HUES48 (cell line): Measurements from ENCODE around the gene LDLRAD4.

Experiments used
- H3K27ac ChIP-seq: one replicate; pipeline ENCODE4 v1.7.0; 2013; ENCODE audit warnings: low read depth, low read length, inconsistent platforms
- H3K27me3 ChIP-seq: 2 replicates; pipeline ENCODE4 v1.6.1; 2013; ENCODE audit warnings: mild to moderate bottlenecking, low read length; ENCODE audit not compliant: control insufficient read depth, insufficient read depth
- H3K36me3 ChIP-seq: 2 replicates; pipeline ENCODE4 v1.6.1; 2013; ENCODE audit warnings: low read length; ENCODE audit not compliant: control insufficient read depth, insufficient read depth
- H3K4me1 ChIP-seq: 2 replicates; pipeline ENCODE4 v1.6.1; 2013; ENCODE audit warnings: mild to moderate bottlenecking, low read length; ENCODE audit not compliant: control insufficient read depth, insufficient read depth
- H3K4me3 ChIP-seq: 2 replicates; pipeline ENCODE4 v1.5.1; 2013; ENCODE audit warnings: mild to moderate bottlenecking, low read depth, low read length
- H3K9ac ChIP-seq: 2 replicates; pipeline ENCODE4 v1.6.1; 2013; ENCODE audit warnings: mild to moderate bottlenecking, low read depth, low read length, moderate library complexity
- H3K9me3 ChIP-seq: 2 replicates; pipeline ENCODE4 v1.6.1; 2013; ENCODE audit warnings: low read length; ENCODE audit not compliant: control insufficient read depth, insufficient read depth

Gene LDLRAD4

GRCh38 chr18:13368080-13368813 lies 149.7 kb downstream of the LDLRAD4 start:
- H3K36me3 ChIP-seq, result no peaks in the 10 kb centered on the region
- H3K9me3 ChIP-seq, result no peaks in the 10 kb centered on the region
- no peaks in the 10 kb centered on the region for H3K27me3 ChIP-seq
- no peak overlapping the region for H3K27ac ChIP-seq
- peaks cover 4% of the 10 kb centered on the region; the same call in 1 of the 2 replicates for H3K4me1 ChIP-seq
- no peak overlapping the region for H3K9ac ChIP-seq
- H3K4me3 ChIP-seq, result no peak overlapping the region

GRCh38 chr18:13369353-13369752 lies 150.8 kb downstream of the LDLRAD4 start:
- Histone ChIP-seq H3K4me1 (peaks cover 4% of the 10 kb centered on the region; the same call in 1 of the 2 replicates), H3K4me3 (no peak overlapping the region), H3K27me3 (no peaks in the 10 kb centered on the region), H3K9ac (no peak overlapping the region), H3K27ac (no peak overlapping the region), H3K9me3 (no peaks in the 10 kb centered on the region), H3K36me3 (no peaks in the 10 kb centered on the region)

DNA sequence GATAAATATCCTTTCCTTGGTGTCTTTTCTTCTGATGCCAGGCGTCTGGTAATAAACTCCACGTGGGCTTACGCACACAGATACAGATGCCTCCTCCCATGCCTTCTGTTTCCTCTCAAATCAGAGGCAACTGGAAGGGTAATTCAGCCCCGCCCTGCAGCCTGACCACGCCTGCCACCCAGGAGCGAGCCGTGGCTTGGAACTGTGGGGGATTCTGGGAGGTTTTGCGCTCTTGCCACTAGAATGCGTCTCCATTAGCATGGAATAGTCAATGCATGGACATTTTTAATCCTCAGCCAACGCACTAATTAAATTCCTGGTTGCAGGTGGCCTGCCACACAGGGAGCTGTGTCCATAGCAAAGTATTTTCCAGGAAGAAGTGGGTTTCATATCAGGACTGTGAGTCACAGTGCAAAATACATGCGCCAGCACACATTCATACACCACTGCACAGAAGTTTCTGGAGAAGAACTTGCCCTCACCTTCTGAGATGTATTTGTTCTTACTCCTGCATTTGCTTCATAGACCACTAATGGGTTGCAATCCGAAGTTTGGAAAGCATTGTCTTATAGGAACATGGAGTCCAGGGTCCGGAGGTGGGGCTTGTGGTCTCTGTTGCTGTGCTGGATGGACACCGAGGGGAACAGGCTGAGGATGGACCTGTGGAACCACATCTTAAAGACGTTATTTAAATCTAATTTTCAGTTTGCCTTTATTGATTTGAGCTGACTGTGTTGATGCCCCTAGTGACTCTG lies 151.4 kb downstream of the LDLRAD4 start:
- H3K4me3 ChIP-seq, result no peak overlapping the region
- H3K9me3 ChIP-seq, result no peaks in the 10 kb centered on the region
- peaks cover 1% of the 10 kb centered on the region; the same call in 1 of the 2 replicates for H3K4me1 ChIP-seq
- H3K36me3 ChIP-seq, result no peaks in the 10 kb centered on the region
- no peak overlapping the region for H3K27ac ChIP-seq
- no peaks in the 10 kb centered on the region for H3K27me3 ChIP-seq
- H3K9ac ChIP-seq, result no peak overlapping the region

DNA sequence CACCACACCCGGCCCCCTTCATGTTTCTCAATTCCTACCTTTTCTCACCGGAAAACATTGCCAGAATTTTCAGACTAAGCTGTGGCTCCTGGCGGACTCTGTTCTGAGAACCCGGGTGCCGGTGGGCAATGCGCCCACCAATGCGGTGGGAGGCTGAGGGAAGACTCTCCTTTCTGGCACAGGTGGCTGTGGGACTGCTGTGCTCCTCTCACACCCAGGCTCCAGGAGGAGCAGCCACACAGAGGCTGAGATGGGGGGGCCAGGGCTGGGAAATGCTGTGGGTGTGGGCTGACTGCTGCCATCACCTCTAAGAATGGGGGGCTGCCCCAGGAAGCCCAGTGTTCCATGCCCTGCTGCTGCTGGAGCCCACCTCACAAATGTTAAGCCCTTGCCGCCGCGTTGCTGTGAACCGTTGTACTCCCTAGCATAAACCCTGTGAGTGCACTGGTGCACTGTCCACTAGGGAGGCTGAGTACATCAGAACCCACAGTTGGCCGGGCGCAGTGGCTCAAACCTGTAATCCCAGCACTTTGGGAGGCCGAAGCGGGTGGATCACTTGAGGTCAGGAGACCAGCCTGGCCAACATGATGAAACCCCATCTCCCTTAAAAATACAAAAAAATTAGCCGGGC lies 152.6 kb downstream of the LDLRAD4 start:
- no peaks in the 10 kb centered on the region for H3K9me3 ChIP-seq
- H3K9ac ChIP-seq, result no peak overlapping the region
- no peaks in the 10 kb centered on the region for H3K36me3 ChIP-seq
- H3K4me1 ChIP-seq, result no peaks in the 10 kb centered on the region
- no peak overlapping the region for H3K27ac ChIP-seq
- no peaks in the 10 kb centered on the region for H3K27me3 ChIP-seq
- no peak overlapping the region for H3K4me3 ChIP-seq

GRCh38 chr18:13371689-13372418 lies 153.3 kb downstream of the LDLRAD4 start:
- no peaks in the 10 kb centered on the region for H3K9me3 ChIP-seq
- H3K9ac ChIP-seq, result no peak overlapping the region
- H3K4me1 ChIP-seq, result no peaks in the 10 kb centered on the region
- H3K27me3 ChIP-seq, result no peaks in the 10 kb centered on the region
- H3K4me3 ChIP-seq, result no peak overlapping the region
- H3K27ac ChIP-seq, result no peak overlapping the region
- H3K36me3 ChIP-seq, result no peaks in the 10 kb centered on the region

GRCh38 chr18:13372531-13372951 lies 154.0 kb downstream of the LDLRAD4 start:
- H3K9me3 ChIP-seq, result no peaks in the 10 kb centered on the region
- H3K4me3 ChIP-seq, result no peak overlapping the region
- no peaks in the 10 kb centered on the region for H3K4me1 ChIP-seq
- H3K9ac ChIP-seq, result no peak overlapping the region
- no peak overlapping the region for H3K27ac ChIP-seq
- H3K27me3 ChIP-seq, result no peaks in the 10 kb centered on the region
- H3K36me3 ChIP-seq, result no peaks in the 10 kb centered on the region

- H3K27me3 ChIP-seq, result no peaks in the 10 kb centered on the region
- H3K27ac ChIP-seq, result no peak overlapping the region
- no peak overlapping the region for H3K4me3 ChIP-seq
- no peaks in the 10 kb centered on the region for H3K9me3 ChIP-seq
- H3K4me1 ChIP-seq, result no peaks in the 10 kb centered on the region
- H3K36me3 ChIP-seq, result no peaks in the 10 kb centered on the region
- H3K9ac ChIP-seq, result no peak overlapping the region
Observed at GRCh38 chr18:13374096-13374467, 155.5 kb downstream of the LDLRAD4 start.

DNA sequence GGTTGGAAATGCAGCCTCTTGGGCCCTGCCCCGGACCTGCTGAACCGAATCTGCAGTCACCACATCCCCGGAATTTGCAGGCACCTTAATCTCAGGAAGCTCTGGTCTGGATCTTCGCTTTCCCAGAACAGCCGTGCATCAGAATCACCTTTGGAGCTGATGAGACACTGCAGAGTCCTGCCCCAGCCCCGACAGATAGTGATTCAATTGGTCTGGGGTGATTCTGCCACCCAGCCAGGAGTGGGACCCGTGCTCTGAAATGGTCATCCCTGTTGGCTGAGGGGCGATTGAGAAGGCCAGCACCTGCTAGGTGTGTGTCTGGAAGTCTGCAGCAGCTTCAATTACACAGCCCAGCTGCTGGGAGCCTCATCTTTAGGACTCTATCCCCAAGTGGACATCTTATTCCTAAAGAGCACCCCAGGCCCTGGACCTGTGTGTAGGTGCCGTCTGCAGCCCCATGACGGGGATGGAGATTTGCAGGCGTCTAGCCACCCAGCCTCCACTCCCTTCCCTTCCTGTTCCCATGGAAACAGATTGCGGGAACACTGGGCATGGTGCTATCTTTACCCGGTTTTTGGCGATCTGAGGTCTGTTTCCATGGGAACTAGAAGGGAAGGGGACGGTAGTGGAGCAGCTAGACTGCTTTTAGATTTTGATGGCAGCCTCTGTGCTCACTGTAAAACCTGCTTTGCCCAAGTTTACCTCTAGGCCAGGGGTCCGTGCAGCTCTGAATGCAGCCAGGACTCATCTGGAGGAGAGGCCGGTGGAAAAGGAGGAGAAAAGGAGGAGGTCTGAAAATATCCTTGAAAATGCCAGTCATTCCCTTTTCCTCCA lies 156.1 kb downstream of the LDLRAD4 start:
- no peak overlapping the region for H3K4me3 ChIP-seq
- H3K27ac ChIP-seq, result peak overlapping the region; percentile 31
- H3K9me3 ChIP-seq, result no peaks in the 10 kb centered on the region
- no peaks in the 10 kb centered on the region for H3K36me3 ChIP-seq
- no peaks in the 10 kb centered on the region for H3K27me3 ChIP-seq
- no peaks in the 10 kb centered on the region for H3K4me1 ChIP-seq
- H3K9ac ChIP-seq, result no peak overlapping the region

DNA sequence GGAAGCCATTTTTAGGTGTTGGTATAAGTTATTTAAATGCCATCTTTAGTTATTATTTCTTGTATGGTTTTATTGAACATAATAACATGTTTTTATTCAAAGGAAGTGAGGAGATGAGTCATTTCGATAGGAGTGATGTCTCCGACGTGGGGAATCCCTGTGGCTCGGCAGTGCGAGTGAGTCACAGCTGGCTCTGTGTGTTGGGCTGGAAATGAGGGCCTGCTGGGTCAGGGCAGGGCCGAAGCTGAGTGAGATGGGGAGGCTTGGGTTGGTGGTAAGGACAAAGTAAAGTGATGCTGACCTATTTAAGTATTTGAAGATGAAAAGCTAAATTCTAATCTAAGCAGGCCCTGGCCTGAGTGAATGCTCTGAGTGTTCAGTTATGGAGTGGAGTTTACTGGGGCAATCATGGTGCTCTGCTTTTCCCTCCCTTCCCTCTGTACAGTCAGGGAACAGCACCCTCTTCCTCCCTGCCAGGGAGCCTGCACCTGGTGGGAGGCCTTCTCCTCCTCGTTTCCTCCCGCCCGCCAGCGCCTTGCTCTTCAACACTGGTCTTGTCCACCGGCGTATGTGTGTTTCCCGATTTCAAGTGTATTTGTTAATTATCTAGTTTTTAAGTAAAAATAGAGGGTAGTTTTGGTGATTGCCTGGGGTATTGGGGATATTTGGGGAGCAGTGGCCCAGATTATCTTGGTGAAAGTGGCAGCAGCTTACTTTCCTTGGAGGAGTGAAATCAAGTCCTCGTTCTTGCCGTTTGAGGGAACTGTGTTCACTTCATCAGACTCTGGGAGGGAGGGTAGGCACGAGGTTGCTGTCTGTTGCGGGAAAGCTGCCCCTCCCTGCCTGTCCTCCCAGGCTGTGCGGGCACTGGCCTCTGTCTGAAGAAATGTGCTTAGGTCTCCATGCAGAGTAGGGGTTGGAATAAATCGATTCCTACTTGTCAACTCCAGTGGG lies 157.0 kb downstream of the LDLRAD4 start:
- H3K36me3 ChIP-seq, result no peaks in the 10 kb centered on the region
- H3K9ac ChIP-seq, result no peak overlapping the region
- H3K27ac ChIP-seq, result peak overlapping the region; percentile 31
- H3K4me3 ChIP-seq, result no peak overlapping the region
- no peaks in the 10 kb centered on the region for H3K9me3 ChIP-seq
- H3K4me1 ChIP-seq, result no peaks in the 10 kb centered on the region
- no peaks in the 10 kb centered on the region for H3K27me3 ChIP-seq
